Measurements from ENCODE around the gene ARHGAP27.

DNA sequence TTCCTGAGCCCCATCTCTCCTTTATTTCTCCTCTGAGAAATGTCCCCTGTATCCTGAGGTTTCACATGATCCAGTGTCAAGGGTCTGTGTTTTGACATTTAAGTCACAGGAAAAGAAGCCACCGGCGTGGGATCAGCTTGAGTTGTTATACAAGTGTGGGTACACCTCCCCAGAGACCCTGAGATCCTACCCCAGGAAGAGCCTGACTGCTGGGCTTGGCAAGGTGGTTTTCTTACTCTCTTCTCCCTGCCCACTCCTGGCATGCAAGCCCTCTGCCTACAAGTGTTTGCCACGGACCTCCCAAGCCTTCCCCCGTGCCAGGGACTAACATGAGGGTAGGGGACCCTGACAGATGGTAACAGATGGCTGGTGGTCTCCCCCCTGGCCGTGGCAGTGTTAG lies 2.8 kb upstream of the ARHGAP27 start:
- TF ChIP-seq, protein P1, sequence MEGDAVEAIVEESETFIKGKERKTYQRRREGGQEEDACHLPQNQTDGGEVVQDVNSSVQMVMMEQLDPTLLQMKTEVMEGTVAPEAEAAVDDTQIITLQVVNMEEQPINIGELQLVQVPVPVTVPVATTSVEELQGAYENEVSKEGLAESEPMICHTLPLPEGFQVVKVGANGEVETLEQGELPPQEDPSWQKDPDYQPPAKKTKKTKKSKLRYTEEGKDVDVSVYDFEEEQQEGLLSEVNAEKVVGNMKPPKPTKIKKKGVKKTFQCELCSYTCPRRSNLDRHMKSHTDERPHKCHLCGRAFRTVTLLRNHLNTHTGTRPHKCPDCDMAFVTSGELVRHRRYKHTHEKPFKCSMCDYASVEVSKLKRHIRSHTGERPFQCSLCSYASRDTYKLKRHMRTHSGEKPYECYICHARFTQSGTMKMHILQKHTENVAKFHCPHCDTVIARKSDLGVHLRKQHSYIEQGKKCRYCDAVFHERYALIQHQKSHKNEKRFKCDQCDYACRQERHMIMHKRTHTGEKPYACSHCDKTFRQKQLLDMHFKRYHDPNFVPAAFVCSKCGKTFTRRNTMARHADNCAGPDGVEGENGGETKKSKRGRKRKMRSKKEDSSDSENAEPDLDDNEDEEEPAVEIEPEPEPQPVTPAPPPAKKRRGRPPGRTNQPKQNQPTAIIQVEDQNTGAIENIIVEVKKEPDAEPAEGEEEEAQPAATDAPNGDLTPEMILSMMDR (conservative IDR thresholded peaks at IDR 0.05) = no peak
- no peak for TF ChIP-seq EZH2 (IDR thresholded peaks at IDR 0.05; ENCODE audit: low read depth)

Measured in PC-9 (cell line).